ENCODE data around the gene OCRL. TPM values are rescaled to one million over a fixed set of nuclear protein-coding genes. Genes with fewer than 3 reads are reported as not detected.
A peak's percentile ranks its signal among the peaks of the same experiment; 100 is the strongest.

OCRL gene
- total RNA-seq, 1 donor, result 24.2 TPM

DNA sequence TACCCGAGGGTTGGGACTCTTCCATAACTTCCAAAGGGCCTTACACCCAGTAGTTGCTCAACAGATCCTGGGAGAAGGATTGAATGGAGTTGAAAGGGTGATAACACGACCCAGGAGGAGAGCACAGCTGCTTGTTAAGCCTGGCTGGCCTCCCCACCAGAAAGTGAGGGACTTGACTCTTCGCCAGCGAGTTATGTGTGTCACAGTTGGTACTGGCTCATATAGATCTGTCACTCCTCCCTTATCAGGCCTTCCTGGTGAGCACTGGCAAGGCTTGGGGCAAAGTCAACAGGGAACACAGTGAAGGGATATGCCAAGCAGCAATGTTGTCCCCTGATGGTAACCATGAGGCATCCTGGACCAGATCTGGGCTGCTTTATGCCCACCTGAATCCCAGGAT is 78.9 kb downstream of the OCRL start:
- DNase-seq (ENCODE audit: low read depth), result no peak
- TF ChIP-seq, protein P1, sequence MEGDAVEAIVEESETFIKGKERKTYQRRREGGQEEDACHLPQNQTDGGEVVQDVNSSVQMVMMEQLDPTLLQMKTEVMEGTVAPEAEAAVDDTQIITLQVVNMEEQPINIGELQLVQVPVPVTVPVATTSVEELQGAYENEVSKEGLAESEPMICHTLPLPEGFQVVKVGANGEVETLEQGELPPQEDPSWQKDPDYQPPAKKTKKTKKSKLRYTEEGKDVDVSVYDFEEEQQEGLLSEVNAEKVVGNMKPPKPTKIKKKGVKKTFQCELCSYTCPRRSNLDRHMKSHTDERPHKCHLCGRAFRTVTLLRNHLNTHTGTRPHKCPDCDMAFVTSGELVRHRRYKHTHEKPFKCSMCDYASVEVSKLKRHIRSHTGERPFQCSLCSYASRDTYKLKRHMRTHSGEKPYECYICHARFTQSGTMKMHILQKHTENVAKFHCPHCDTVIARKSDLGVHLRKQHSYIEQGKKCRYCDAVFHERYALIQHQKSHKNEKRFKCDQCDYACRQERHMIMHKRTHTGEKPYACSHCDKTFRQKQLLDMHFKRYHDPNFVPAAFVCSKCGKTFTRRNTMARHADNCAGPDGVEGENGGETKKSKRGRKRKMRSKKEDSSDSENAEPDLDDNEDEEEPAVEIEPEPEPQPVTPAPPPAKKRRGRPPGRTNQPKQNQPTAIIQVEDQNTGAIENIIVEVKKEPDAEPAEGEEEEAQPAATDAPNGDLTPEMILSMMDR (IDR thresholded peaks at IDR 0.05; ENCODE audit: insufficient read depth, low read length), result no peak
- no peak overlapping the region for H3K4me3 ChIP-seq (ENCODE audit: low read depth, low read length)

DNA sequence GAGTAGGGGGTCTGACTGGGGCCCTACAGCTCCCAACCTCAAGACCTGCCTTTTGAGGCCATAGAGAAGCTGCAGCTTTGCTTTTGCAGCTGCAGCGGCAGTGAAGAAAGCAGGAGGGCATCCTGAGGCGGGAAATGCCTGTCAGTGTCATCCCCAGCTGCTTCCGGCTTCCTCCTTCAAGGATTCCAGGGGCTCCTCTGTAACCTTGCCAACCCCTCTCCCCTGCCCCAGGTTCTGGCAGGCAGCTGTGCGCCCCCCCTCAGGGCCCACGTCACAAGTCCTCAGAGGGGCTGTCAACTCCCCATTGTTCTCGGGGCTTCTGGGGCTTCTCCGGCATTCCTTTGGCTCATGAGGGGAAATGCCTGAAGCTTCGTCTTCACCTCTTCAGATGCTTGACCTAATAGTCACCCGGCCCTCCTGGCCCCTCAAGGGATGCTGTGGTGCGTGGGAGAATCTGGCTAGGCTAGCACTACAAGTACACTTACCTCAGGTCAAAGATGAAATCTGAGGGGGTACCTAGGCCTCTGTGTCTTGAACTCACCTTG is 82.8 kb downstream of the OCRL start:
- peak; percentile 49 for DNase-seq (ENCODE audit: low read depth)
- TF ChIP-seq, protein P1 (IDR thresholded peaks at IDR 0.05; ENCODE audit: insufficient read depth, low read length), result no peak
- no peak overlapping the region for H3K4me3 ChIP-seq (ENCODE audit: low read depth, low read length)

DNA sequence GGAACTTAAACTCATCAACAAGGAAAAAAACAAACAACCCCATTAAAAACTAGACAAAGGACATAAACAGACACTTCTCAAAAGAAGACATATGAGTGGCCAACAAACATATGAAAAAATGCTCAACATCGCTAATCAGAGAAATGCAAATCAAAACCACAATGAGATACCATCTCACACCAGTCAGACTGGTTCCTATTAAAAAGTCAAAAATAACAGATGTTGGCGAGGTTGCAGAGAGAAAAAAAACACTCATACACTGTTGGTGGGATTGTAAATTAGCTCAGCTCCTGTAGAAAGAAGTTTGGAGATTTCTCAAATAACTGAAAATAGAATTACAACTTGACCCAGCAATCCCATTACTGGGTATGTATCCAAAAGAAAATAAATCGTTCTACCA is 86.0 kb downstream of the OCRL start:
- no peak overlapping the region for H3K4me3 ChIP-seq (ENCODE audit: low read depth, low read length)
- TF ChIP-seq, protein P1 (IDR thresholded peaks at IDR 0.05; ENCODE audit: insufficient read depth, low read length), result no peak
- DNase-seq (ENCODE audit: low read depth), result no peak

- TF ChIP-seq, protein P1 (IDR thresholded peaks at IDR 0.05; ENCODE audit: insufficient read depth, low read length), result no peak
- DNase-seq (ENCODE audit: low read depth), result peak; percentile 32
- H3K4me3 ChIP-seq (ENCODE audit: low read depth, low read length), result no peak overlapping the region
These were observed 89.8 kb downstream of the OCRL start for GRCh38 chrX:129629837-129630236.

GRCh38 chrX:129631849-129632248 is 91.8 kb downstream of the OCRL start:
- TF ChIP-seq, protein P1 (IDR thresholded peaks at IDR 0.05; ENCODE audit: insufficient read depth, low read length), result no peak
- H3K4me3 ChIP-seq (ENCODE audit: low read depth, low read length), result no peak overlapping the region
- no peak for DNase-seq (ENCODE audit: low read depth)

- H3K4me3 ChIP-seq (ENCODE audit: low read depth, low read length), result no peak overlapping the region
- TF ChIP-seq, protein P1 (IDR thresholded peaks at IDR 0.05; ENCODE audit: insufficient read depth, low read length), result no peak
- peak; percentile 53 for DNase-seq (ENCODE audit: low read depth)
These were observed 92.4 kb downstream of the OCRL start for GRCh38 chrX:129632443-129632842.

GRCh38 chrX:129634541-129634940 is 94.5 kb downstream of the OCRL start:
- no peak overlapping the region for H3K4me3 ChIP-seq (ENCODE audit: low read depth, low read length)
- DNase-seq (ENCODE audit: low read depth), result no peak
- TF ChIP-seq, protein P1 (IDR thresholded peaks at IDR 0.05; ENCODE audit: insufficient read depth, low read length), result no peak
